ENCODE measurements around the gene SLC24A4. TPM values are rescaled to one million over a fixed set of nuclear protein-coding genes. Genes with fewer than 3 reads are reported as not detected.
A peak's percentile ranks its signal among the peaks of the same experiment; 100 is the strongest.
"Not testable (repeated sequence)": the region's sequence is repeated elsewhere in the genome, so short reads cannot be mapped to it uniquely, and the experiment has no call there.

The SLC24A4 gene
- total RNA-seq, 1 donor from 2014 or later = 0.49 TPM

DNA sequence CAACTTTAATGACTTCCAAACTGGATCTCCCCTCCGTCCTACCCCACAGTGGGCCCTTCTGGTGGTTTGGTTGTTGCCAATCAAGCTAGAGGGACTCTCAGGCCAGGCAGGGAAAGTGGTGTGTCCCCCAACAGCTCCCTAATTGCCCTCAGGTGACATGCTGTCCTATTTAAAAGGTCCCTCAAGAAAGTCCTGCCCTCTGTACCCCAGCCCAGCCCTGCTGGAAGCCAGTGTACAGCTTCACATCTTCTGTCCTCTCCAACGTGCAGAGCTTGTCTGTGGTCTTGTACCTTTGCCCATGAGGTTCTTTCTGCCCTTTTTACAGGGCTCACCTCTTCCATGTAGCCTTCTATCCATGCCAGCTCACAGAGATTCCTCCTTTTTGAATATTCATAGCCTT, 194.8 kb downstream of the SLC24A4 start:
- DNase-seq (ENCODE audit: missing footprints) (no peak), ATAC-seq (no peak)
- intact Hi-C loops (cut with DNase I) = no loop called here

DNA sequence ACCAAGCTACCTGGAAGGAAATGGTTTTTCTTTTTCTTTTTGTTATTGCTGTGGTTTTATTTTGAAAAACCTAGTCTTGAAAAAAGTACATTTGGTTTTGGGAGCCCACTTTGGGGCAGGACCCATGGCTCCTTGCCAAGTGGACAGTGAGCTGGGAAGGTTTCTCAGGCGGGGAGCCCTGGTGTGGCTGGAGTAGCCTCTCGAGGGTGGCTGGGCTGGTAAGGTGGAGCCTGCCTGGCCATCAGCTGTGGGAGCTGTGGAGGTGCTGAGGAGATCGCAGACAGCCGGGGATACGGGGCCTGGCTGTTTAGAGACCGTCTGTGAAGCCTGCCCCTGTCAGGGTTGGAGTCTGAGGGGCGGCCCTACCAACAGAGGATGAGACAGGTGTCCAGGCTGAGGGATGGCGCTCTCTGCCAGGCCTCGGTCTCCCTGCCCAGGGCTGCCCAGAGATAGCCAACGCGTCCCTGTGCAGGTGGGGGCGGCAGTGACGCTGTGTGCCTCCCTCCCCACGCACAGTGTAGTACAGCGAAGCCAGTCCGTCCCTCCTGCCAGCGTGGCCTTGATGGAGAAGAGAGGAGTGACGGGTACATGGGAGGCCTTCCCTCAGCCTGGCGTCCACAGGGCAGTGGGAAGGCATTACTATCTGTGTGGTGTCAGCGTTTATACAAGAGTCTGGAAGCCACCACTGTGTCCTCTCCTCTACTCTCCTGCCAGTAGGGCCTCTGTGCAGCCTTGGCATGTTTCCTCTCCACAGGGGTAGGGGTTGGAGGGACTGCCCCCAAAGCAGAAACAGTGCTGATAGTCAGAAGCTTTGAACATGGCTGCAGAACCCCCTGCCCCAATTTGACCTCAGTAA, 196.5 kb downstream of the SLC24A4 start:
- DNase-seq (ENCODE audit: missing footprints) (no peak), ATAC-seq (no peak)
- intact Hi-C loops (cut with DNase I) = no loop called here

DNA sequence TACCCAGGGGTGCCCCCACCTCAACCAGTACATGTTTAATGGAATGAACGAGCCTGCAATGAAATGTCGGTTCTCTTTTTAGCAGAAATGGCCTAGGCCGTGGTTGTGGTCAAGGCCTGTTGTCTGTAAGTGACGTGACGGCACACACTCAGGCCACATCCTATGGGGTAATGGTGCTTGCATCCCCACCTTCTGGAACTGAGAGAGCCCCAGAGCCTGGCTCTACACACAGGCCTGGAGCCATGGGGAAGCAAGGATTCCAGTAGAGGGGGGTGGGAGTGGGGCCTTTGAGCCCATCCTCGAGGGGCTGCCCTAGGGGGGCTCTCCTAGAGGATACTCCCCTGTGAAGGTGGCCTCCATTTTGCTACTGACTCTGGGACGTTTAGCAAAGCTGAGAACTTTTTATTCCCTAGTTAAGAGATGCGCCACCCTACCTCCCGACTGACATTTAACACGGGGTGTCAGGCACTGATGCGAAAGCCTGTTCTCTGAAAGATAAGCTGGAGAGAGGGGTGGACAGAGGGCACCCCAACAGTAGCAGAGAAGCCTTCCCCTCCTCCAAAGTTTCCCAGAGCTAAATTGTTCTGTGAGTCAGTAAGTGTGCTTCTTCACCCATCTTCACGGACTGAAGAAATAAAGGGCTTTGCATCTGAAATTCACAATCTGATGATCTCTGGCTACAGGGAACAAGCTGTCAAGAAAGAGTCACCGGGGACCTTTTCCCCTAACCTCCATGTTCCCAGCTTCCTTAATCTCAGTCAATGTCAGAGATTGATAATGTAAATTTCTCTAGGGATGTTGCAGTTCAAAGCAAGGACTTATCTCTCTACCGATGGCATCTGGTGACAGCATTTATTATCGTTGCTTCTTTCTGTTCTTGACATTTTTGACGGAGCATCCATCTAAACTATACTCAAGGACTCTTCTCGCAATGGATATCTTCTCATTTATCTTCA, 197.4 kb downstream of the SLC24A4 start:
- ATAC-seq (no peak), DNase-seq (ENCODE audit: missing footprints) (no peak)
- intact Hi-C loops (cut with DNase I) = no loop called here

DNA sequence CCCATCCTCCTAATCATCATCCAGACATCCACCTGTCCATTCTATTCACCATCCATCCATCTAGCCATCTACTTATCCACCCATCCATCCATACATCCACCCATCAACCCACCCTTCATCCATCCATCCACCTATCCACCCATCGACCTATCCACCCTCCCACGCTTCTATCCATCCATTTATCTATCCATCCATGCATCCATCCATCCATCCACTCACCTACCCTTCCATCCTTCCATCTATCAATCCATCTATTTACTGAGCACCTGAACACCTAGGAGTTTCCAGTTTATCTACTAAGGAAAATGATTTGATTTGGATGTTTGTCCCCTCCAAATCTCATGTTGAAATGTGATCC, 198.1 kb downstream of the SLC24A4 start:
- no peak for DNase-seq (ENCODE audit: missing footprints)
- intact Hi-C loops (cut with DNase I) = no loop called here
- ATAC-seq = no peak

DNA sequence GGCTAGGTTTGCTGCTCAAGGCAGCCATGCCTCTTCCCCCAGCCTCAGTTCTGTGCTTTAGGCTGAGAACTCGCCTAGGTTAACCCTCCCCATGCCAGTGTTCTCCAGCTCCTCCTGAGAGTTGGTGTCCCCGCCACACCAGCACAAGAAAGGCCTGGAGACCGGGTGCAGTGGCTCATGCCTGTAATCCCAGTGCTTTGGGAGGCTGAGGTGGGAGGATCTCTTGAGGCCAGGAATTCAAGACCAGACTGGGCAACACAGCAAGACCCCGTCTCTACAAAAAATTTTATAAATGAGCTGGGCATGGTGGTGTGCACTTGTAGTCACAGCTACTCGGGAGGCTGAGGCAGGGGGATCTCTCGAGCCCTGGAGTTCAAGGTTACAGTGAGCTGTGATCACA, 200.8 kb downstream of the SLC24A4 start:
- intact Hi-C loops (cut with DNase I) = no loop called here
- ATAC-seq (no peak), DNase-seq (ENCODE audit: missing footprints) (no peak)

DNA sequence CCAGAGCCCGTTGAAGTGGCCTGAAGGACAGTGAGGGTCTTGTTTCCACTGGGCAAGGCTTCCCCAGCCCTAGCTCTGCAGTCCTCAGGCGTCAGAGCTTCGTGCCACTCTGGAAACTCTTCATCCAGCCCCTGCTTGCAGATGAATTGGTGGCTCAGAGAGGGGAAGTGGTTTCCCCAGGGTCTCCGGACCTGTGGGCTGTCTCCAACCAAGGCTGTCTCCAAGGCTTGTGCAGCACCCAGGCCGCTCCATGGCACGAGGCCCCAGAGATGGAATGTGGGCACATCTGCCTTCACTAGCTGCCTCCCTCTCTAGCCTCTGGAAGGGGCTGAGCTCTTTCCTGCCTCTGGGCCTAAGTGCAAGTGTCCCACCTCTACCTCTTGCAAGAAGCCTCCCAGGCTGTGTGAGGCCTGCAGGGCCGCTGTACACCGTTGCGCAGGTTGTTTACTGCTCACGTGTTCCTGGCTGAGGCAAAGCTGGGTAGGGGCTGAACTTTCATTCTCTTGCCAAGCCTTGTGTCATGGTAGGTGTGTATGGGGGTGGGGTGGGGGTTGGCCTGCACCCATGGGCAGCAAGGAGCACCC, 201.7 kb downstream of the SLC24A4 start:
- ATAC-seq = no peak
- no peak for DNase-seq (ENCODE audit: missing footprints)
- intact Hi-C loops (cut with DNase I) = no loop called here

DNA sequence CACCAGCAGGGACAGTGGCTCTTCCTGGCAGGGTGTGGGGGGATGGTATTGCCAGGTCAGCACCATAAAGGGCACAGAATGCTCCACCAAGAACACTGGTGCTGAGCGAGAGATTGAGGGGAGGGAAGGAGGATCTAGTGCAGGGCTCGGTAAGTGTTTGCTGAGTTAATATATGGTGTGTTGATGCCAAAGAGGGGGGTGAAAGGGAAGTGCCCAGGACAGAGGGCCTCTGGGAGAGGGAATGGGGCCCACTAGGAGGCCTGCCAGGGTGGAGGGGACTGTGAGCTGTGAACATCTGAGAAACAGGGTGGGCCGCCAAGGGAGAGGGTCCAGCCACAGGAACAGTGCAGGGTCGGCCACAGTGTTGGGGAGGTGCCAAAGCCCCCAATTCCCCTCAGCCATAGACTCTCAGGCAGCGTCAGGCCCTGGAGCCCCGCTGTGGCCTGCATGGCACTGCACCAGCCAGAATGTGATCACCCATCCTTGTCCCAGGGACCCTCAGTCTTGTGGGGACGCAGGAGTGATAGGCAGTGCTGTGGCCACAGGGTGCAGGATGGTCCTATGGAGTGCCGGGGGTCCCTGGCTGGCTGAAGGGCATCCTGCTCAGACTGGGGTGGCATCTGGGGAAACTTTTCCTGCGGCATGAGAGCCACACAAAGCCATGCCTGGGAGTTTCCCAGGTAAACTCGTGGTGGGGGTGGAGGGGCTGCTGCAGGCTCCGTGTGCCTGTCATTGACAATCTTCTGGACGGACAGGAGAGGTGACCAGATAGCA, 202.5 kb downstream of the SLC24A4 start:
- ATAC-seq = peak; percentile 40
- no peak for DNase-seq (ENCODE audit: missing footprints)
- intact Hi-C loops (cut with DNase I) = no loop called here

DNA sequence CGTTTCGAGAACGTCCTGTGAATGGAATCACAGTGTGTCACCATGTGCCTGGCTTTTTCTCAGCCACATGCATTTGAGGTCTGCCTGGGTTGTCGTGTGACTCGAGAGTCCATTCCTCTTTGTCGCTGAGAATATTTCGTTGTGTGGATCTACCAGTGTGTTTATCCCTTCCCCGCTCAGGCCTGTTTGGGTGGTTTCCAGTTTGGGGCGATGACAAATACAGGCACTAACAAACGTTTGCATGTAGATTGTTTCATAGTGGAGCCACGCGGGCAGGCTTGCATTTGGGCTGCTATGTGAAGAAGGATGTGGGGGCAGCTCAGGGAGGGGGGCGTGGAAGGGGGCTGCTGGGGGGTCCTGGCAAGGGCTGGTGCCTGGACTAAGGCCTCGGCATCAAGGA, 204.8 kb downstream of the SLC24A4 start:
- no peak for DNase-seq (ENCODE audit: missing footprints)
- intact Hi-C loops (cut with DNase I) = no loop called here
- ATAC-seq = no peak

DNA sequence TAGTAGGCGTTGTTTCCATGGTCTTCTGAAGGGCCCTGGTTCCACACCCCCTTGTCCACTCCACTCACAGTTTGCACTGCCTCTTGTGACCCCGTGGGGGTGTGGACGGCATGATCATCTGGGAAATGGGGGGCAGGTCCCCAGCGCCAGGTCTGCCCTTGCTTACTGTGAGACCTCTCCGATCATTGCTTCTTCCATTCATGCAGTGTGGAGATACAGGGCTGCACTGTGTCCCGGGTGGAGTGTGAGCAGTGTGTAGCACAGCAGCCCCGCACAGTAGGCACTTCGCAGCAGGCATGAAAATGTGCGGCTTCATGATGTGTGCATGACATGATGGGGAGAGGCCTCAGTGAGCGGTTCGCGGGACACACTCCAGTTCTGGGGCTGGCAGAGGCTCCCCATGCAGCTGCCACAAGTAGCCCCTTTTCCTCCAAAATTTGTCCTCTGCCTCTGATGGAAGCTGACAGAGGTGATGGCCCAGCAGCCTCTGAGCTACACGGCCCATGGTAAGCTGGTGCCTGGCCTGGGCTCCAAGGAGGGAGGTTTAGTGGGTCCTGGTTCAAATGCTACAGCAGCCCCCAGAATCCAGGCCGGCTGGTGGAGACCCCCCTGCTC, 205.6 kb downstream of the SLC24A4 start:
- intact Hi-C loops (cut with DNase I) = no loop called here
- ATAC-seq (no peak), DNase-seq (ENCODE audit: missing footprints) (no peak)

DNA sequence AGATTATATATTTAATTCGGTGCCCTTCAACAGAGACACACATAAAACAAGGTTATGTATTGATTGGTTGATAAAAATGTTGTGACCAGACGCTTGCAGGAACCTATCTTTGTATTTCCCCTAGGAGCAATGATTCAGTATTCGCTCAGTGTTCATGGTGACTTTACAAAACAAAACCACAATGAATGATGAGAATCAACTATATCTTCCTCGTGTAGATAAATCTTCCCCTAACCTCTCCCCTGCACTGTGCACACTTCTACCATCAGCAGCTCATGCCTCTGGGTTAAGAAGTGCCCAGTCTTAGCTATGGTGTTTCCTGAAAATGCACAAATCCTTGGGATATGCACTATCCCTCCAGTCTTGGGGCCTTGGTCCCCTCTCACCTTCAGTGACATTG, 206.9 kb downstream of the SLC24A4 start:
- intact Hi-C loops (cut with DNase I) = no loop called here

DNA sequence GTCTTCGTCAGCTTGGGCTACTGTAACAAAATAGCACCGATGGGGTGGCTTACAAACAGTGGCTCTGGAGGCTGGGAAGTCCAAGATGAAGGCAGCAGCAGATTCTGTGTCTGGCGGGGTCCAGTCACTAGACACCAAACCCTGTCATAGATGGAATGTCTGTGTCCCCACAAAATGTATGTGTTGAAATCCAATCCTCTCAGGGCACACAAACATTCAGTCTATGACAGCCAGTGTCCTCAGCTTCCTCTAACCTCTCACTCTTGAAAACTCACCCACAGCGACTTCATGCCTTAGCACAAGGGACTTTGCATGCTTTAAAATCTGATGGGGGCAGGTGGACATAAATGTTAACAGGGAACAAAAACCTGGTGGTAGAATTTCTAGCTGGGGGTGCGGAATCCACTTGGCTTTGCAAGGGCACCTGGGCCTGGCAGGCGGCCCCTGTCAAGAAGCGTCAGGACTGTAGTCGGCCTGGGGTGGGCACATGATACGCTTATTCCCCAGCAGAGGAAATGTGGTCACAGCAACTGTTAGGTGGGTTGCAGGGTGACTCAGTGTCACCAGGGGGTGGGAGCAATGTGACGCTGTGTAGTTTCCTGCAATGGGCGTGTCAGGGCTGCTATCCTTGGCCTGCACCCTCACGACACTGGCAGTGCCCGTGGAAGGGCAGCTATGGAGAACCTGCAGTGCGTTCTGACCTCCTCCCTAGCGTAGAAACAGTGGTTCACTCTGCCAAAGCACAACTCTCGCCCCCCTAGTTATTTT, 208.3 kb downstream of the SLC24A4 start:
- intact Hi-C loops (cut with DNase I) = no loop called here
- DNase-seq (ENCODE audit: missing footprints) (no peak), ATAC-seq (peak; percentile 26)

More for the DNA sequence above, 206.9 kb downstream of the SLC24A4 start:
- no peak for DNase-seq (ENCODE audit: missing footprints)
- no peak for ATAC-seq

DNA sequence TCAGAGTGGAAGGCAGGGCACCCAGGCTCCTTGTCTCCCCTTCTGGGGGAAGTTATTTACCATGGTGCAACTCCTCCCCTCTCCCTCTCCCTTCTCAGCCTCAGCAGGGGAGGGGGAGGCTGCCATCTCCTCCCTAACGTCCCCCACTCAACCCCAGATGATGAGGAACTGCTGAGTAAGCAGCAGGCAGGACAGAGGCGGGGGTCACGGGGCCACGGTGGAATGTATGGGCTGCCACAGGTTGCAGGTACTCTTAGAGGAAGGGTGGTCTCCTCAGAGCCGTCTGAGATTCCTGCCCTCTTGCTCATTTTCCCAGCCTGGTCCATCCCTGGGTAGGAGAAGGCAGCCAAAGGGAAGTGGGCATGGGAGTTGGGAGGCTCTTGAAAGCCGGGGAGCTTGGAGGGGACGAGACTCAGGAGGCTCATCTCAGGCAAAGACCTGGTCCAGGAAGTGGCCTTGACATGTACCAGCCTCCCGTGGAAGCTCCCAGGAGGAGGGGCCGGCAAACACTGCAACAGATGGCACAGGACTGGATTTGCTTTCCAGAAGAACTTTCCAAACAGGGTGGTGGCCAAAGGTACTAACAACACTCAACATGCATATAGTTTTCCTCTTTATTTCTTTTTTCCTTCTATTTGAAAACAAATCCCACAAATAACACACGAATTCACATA, 209.7 kb downstream of the SLC24A4 start:
- intact Hi-C loops (cut with DNase I) = no loop called here
- DNase-seq (ENCODE audit: missing footprints) = no peak
- ATAC-seq = no peak

DNA sequence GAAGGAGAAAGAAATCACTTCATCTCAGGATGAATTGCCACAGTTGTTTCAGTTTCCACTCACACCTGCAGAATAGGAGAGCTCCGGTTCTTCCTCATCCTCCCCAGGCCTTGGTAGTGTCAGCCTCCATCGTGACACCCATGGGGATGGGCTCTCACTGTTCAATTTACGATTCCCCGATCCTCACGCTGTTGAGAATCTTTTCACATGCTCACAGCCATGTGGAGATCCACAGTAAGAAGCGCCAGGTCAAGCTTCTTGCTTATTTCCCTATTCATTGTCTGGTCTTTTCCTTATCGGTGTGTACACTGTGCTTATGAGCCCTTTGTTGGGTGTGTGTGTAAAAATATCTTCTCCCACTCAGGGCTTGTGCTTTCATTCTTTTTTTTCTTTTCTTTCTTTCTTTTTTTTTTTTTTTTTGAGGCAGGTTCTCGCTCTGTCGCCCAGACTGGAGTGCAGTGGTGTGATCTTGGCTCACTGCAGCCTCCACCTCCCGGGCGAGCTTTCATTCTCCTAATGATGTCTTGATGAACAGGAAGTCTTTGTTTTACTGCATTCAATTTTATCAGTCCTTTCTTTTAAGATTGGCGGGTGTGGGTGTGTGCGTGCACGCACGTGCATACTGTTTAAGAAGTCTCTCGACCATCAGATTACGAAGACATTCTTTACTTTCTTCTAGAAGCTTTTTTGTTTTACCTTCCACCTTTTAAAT, 212.1 kb downstream of the SLC24A4 start:
- intact Hi-C loops (cut with DNase I) = no loop called here
- no peak for DNase-seq (ENCODE audit: missing footprints)
- no peak for ATAC-seq

DNA sequence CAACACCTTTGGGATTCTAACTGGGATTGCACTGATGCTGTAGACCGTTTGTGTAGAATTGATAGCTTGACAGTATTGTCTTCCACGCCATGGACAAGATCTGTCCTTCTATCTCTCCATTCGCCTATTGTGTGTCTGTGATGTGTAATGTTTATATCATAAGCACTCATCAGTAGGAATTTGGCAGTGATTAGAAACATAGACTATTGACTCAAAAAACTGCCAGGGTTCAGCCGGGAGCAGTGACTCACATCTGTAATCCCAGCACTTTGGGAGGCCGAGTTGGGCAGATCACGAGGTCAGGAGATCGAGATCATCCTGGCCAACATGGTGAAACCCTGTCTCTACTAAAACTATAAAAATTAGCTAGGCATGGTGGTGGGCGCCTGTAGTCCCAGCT, 213.3 kb downstream of the SLC24A4 start:
- intact Hi-C loops (cut with DNase I); DNase-seq (ENCODE audit: missing footprints); ATAC-seq: not testable (repeated sequence)

DNA sequence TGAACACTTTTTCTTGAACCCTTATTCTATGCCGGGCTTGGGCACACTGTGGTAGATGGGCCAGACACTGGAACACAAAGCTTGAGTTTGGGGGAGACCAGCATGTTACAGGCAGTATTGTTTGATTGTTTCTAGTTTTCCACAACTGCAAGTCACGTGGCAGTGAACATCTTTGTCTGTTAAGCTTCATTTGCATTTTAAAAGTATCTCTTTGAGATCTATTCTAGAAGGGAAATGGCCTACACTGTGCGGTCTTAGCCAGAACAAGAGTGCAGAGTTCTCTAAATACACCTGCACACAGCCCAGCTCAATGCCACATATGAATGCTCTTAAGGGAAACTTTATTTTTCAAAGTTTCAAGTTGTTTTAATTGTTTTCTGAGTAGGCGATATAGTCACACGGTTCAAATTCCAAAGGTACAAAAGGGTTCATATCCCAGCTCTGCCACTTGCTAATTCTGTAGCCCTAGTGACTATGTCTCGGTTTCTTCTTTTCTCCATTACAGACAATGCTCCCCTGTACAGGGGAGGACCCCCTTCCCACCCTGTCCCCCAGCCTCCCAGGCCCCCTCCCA, 215.5 kb downstream of the SLC24A4 start:
- no peak for DNase-seq (ENCODE audit: missing footprints)
- ATAC-seq = no peak
- intact Hi-C loops (cut with DNase I) = no loop called here

DNA sequence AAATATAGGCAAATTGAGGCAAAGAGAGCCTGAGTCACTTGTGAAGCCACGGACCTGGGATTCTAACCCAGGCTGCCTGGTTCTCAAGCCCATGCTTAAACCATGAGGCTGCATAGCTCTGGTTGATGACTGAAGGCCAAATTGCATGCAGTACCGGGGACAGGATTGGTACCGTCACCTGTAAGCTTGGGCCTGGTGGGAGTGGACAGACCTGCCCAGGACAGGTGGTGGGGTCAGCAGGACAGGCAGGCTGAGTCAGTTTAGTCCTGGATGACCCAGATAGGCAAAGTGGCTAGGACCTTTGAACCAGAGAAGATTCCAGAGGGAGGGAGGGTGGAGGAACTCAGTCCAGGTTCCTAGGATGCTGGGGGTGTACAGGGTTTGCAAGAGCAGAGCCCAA, 216.5 kb downstream of the SLC24A4 start:
- no peak for DNase-seq (ENCODE audit: missing footprints)
- intact Hi-C loops (cut with DNase I) = no loop called here
- ATAC-seq = no peak
